ENCODE data around the gene IMP4. TPM values are rescaled to one million over a fixed set of nuclear protein-coding genes. Genes with fewer than 3 reads are reported as not detected.

Gene IMP4
- total and polyA plus RNA-seq, 2 of the 8 experiments (the other 6 are each of a cell fraction or from before 2014, with no cell fraction given): 96.8 to 194 TPM

GRCh38 chr2:130349174-130349573 is 6.5 kb downstream of the IMP4 start (continued):
- TF ChIP-seq, protein P1, sequence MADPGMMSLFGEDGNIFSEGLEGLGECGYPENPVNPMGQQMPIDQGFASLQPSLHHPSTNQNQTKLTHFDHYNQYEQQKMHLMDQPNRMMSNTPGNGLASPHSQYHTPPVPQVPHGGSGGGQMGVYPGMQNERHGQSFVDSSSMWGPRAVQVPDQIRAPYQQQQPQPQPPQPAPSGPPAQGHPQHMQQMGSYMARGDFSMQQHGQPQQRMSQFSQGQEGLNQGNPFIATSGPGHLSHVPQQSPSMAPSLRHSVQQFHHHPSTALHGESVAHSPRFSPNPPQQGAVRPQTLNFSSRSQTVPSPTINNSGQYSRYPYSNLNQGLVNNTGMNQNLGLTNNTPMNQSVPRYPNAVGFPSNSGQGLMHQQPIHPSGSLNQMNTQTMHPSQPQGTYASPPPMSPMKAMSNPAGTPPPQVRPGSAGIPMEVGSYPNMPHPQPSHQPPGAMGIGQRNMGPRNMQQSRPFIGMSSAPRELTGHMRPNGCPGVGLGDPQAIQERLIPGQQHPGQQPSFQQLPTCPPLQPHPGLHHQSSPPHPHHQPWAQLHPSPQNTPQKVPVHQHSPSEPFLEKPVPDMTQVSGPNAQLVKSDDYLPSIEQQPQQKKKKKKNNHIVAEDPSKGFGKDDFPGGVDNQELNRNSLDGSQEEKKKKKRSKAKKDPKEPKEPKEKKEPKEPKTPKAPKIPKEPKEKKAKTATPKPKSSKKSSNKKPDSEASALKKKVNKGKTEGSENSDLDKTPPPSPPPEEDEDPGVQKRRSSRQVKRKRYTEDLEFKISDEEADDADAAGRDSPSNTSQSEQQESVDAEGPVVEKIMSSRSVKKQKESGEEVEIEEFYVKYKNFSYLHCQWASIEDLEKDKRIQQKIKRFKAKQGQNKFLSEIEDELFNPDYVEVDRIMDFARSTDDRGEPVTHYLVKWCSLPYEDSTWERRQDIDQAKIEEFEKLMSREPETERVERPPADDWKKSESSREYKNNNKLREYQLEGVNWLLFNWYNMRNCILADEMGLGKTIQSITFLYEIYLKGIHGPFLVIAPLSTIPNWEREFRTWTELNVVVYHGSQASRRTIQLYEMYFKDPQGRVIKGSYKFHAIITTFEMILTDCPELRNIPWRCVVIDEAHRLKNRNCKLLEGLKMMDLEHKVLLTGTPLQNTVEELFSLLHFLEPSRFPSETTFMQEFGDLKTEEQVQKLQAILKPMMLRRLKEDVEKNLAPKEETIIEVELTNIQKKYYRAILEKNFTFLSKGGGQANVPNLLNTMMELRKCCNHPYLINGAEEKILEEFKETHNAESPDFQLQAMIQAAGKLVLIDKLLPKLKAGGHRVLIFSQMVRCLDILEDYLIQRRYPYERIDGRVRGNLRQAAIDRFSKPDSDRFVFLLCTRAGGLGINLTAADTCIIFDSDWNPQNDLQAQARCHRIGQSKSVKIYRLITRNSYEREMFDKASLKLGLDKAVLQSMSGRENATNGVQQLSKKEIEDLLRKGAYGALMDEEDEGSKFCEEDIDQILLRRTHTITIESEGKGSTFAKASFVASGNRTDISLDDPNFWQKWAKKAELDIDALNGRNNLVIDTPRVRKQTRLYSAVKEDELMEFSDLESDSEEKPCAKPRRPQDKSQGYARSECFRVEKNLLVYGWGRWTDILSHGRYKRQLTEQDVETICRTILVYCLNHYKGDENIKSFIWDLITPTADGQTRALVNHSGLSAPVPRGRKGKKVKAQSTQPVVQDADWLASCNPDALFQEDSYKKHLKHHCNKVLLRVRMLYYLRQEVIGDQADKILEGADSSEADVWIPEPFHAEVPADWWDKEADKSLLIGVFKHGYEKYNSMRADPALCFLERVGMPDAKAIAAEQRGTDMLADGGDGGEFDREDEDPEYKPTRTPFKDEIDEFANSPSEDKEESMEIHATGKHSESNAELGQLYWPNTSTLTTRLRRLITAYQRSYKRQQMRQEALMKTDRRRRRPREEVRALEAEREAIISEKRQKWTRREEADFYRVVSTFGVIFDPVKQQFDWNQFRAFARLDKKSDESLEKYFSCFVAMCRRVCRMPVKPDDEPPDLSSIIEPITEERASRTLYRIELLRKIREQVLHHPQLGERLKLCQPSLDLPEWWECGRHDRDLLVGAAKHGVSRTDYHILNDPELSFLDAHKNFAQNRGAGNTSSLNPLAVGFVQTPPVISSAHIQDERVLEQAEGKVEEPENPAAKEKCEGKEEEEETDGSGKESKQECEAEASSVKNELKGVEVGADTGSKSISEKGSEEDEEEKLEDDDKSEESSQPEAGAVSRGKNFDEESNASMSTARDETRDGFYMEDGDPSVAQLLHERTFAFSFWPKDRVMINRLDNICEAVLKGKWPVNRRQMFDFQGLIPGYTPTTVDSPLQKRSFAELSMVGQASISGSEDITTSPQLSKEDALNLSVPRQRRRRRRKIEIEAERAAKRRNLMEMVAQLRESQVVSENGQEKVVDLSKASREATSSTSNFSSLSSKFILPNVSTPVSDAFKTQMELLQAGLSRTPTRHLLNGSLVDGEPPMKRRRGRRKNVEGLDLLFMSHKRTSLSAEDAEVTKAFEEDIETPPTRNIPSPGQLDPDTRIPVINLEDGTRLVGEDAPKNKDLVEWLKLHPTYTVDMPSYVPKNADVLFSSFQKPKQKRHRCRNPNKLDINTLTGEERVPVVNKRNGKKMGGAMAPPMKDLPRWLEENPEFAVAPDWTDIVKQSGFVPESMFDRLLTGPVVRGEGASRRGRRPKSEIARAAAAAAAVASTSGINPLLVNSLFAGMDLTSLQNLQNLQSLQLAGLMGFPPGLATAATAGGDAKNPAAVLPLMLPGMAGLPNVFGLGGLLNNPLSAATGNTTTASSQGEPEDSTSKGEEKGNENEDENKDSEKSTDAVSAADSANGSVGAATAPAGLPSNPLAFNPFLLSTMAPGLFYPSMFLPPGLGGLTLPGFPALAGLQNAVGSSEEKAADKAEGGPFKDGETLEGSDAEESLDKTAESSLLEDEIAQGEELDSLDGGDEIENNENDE (IDR thresholded peaks at IDR 0.05; ENCODE audit: insufficient replicate concordance, low read length): no peak
- TF ChIP-seq RAD21 (IDR thresholded peaks at IDR 0.05 in 1 of 2, conservative IDR thresholded peaks at IDR 0.05 in 1 of 2; ENCODE audit: low read depth in 2 of 2, low read length in 2 of 2) (no peak), CBX5 (IDR thresholded peaks at IDR 0.05; ENCODE audit: low read depth, low read length) (no peak), USF2 (IDR thresholded peaks at IDR 0.05; ENCODE audit: low read length) (no peak), CEBPB (IDR thresholded peaks at IDR 0.05; ENCODE audit: low read depth, low read length) (no peak), ZNF274 (IDR thresholded peaks at IDR 0.05; ENCODE audit: borderline replicate concordance, extremely low read depth, low read length) (no peak), KDM1A (IDR thresholded peaks at IDR 0.05; ENCODE audit: borderline replicate concordance, low read length) (no peak), EZH2 (IDR thresholded peaks at IDR 0.05; ENCODE audit: low read depth, low read length, severe bottlenecking) (no peak)

Measured in H1 (cell line).